GM19238 (cell line): ENCODE measurements around the gene COX20.
"Not testable (repeated sequence)": the region's sequence is repeated elsewhere in the genome, so short reads cannot be mapped to it uniquely, and the experiment has no call there.

Source experiments
- DNase-seq: peaks from one replicate; pipeline ENCODE4 v3.0.0; 2011; ENCODE audit warnings: low spot score; ENCODE audit not compliant: insufficient read length

The COX20 gene

GRCh38 chr1:244822878-244823277 lies 12.6 kb upstream of the COX20 start:
- no peak for DNase-seq

GRCh38 chr1:244826712-244827111 lies 8.7 kb upstream of the COX20 start:
- DNase-seq: no peak

GRCh38 chr1:244830639-244831038 lies 4.8 kb upstream of the COX20 start:
- no peak for DNase-seq

- not testable (repeated sequence) for DNase-seq
Measured at GRCh38 chr1:244833260-244833659, 2.2 kb upstream of the COX20 start.

- no peak for DNase-seq
Measured at GRCh38 chr1:244833734-244834542, 1.5 kb upstream of the COX20 start.

GRCh38 chr1:244834543-244835275 lies 749 bp upstream of the COX20 start:
- DNase-seq: peak; percentile 66

GRCh38 chr1:244836135-244836521 lies 670 bp downstream of the COX20 start:
- DNase-seq: no peak

GRCh38 chr1:244836584-244836983 lies 1.1 kb downstream of the COX20 start:
- no peak for DNase-seq

GRCh38 chr1:244837597-244838258 lies 2.3 kb downstream of the COX20 start:
- no peak for DNase-seq

- DNase-seq: no peak
Measured at GRCh38 chr1:244839656-244840055, 4.2 kb downstream of the COX20 start.

GRCh38 chr1:244840219-244840794 lies 4.8 kb downstream of the COX20 start:
- DNase-seq: no peak

- DNase-seq: no peak
Measured at GRCh38 chr1:244841273-244841927, 5.9 kb downstream of the COX20 start.

GRCh38 chr1:244843148-244843978 lies 7.9 kb downstream of the COX20 start:
- no peak for DNase-seq

GRCh38 chr1:244844155-244845121 lies 9.0 kb downstream of the COX20 start:
- DNase-seq: no peak

- no peak for DNase-seq
Measured at GRCh38 chr1:244846653-244847052, 11.2 kb downstream of the COX20 start.

GRCh38 chr1:244849189-244849866 lies 13.9 kb downstream of the COX20 start:
- no peak for DNase-seq

- DNase-seq: no peak
Measured at GRCh38 chr1:244850099-244850852, 14.8 kb downstream of the COX20 start.

GRCh38 chr1:244850896-244851295 lies 15.4 kb downstream of the COX20 start:
- DNase-seq: no peak
